HepG2 (cell line): ENCODE data around the gene F7. TPM values are rescaled to one million over a fixed set of nuclear protein-coding genes. Genes with fewer than 3 reads are reported as not detected.

ENCODE experiments used
- ATAC-seq: fragments of 200-7000 bp; cut with Tn5 transposase; 3 replicates; pipeline ENCODE4 v1.9.1; 2020; ENCODE audit warnings: mild to moderate bottlenecking, moderate library complexity
- BruUV-seq: library from RNA; stranded (reverse); fragments of 400-500 nt; replicated peaks from 2 replicates; lab custom pipeline; 2021; lab: Mats Ljungman, UMichigan
- CTCF ChIA-PET: fragments of 300-600 bp; formaldehyde crosslinking; extraction: SDS; loops from one replicate; lab custom pipeline; 2021; ENCODE audit warnings: low total read pairs, inconsistent platforms, low intra/inter-chr PET ratio; lab: Yijun Ruan, JAX
- POLR2A ChIA-PET: fragments of 350-600 bp; sonication (Branson Sonifier 250); formaldehyde crosslinking; loops from one replicate; lab custom pipeline; 2020; ENCODE audit warnings: antibody characterized with exemption, inconsistent platforms; lab: Yijun Ruan, JAX
- DNase-seq: peaks from one replicate; pipeline ENCODE4 v3.0.0-alpha.2; 2015; ENCODE audit warnings: low spot score
- FAIRE-seq: peaks from 3 replicates; lab custom pipeline; 2011; peaks lifted over from hg19 to GRCh38; lab: Jason Lieb, UNC
- H2AFZ ChIP-seq: one replicate; pipeline ENCODE4 v1.6.1; 2011; ENCODE audit warnings: low read length, inconsistent platforms
- H3K27ac ChIP-seq: fragments of 300-600 bp; 3 replicates; pipeline ENCODE4 v1.8.0; 2011; ENCODE audit warnings: mixed run types, mild to moderate bottlenecking, mixed read lengths, low read length, inconsistent platforms; ENCODE audit not compliant: insufficient read depth; ENCODE audit errors: extremely low read length
- H3K27me3 ChIP-seq, 2 experiments: fragments of 200-600 bp in 1 of 2; 2 replicates in 1 of 2; 3 replicates in 1 of 2; pipeline versions ENCODE4 v1.6.0 to v1.8.0; 2011; ENCODE audit warnings: low read length in 2 of 2, mild to moderate bottlenecking in 2 of 2, moderate library complexity in 2 of 2, inconsistent platforms in 1 of 2; ENCODE audit not compliant: insufficient read depth in 2 of 2, control insufficient read depth in 1 of 2
- H3K36me3 ChIP-seq, 2 experiments: fragments of 200-600 bp in 1 of 2; replicated peaks in 1 of 2; 2 replicates in 1 of 2; 3 replicates in 1 of 2; pipeline versions ENCODE4 v1.5.1 to v1.8.0; 2011; ENCODE audit warnings: low read length in 2 of 2, inconsistent platforms in 1 of 2; ENCODE audit not compliant: insufficient read depth in 2 of 2, control insufficient read depth in 1 of 2
- H3K4me1 ChIP-seq: 2 replicates; pipeline ENCODE4 v1.5.1; 2012; ENCODE audit warnings: low read length, inconsistent platforms; ENCODE audit not compliant: insufficient read depth
- H3K4me2 ChIP-seq: 2 replicates; pipeline ENCODE4 v1.6.0; 2011; ENCODE audit warnings: low read depth, low read length, inconsistent platforms
- H3K4me3 ChIP-seq, 3 experiments: fragments of 200-600 bp in 1 of 3; sonication (generic), shearing (Covaris generic) in 1 of 3; replicated peaks in 1 of 3; 2 replicates each; pipeline ENCODE4 v1.5.1; 2011 to 2016; ENCODE audit warnings: low read length in 3 of 3, inconsistent platforms in 2 of 3, low read depth in 2 of 3, mild to moderate bottlenecking in 2 of 3, control low read depth in 1 of 3, mixed read lengths in 1 of 3; ENCODE audit not compliant: insufficient read depth in 1 of 3
- H3K79me2 ChIP-seq: one replicate; pipeline ENCODE4 v1.6.1; 2011; ENCODE audit warnings: low read length, inconsistent platforms; ENCODE audit not compliant: insufficient read depth
- H3K9ac ChIP-seq: 2 replicates; pipeline ENCODE4 v1.6.0; 2011; ENCODE audit warnings: mild to moderate bottlenecking, low read depth, low read length, inconsistent platforms; ENCODE audit not compliant: insufficient read depth
- H3K9me3 ChIP-seq: 2 replicates; pipeline ENCODE4 v1.5.1; 2012; ENCODE audit warnings: mild to moderate bottlenecking, low read length
- H4K20me1 ChIP-seq: 2 replicates; pipeline ENCODE4 v1.6.0; 2011; ENCODE audit warnings: inconsistent platforms, mild to moderate bottlenecking, low read length, moderate library complexity; ENCODE audit not compliant: insufficient read depth
- BHLHE40 ChIP-seq: IDR thresholded peaks from 2 replicates; pipeline ENCODE4 v1.6.1; 2011; ENCODE audit warnings: low read length, improper control_type of control experiment
- CENPT ChIP-seq: sonication (generic); formaldehyde crosslinking; IDR thresholded peaks from 2 replicates; pipeline ENCODE4 v1.8.0; 2022; ENCODE audit warnings: low read depth, mild to moderate bottlenecking, moderate library complexity, missing genetic modification reagents
- ESRRA ChIP-seq: sonication (generic); formaldehyde crosslinking; IDR thresholded peaks from 2 replicates; pipeline ENCODE4 v1.5.1; 2020; ENCODE audit warnings: mild to moderate bottlenecking, low read depth, missing genetic modification reagents
- GATAD1 ChIP-seq: IDR thresholded peaks from 2 replicates; pipeline ENCODE4 v1.6.1; 2016; ENCODE audit warnings: missing genetic modification reagents, missing compliant biosample characterization
- GZF1 ChIP-seq: sonication (generic); formaldehyde crosslinking; IDR thresholded peaks from 2 replicates; pipeline ENCODE4 v1.5.1; 2020; ENCODE audit warnings: mild to moderate bottlenecking, missing genetic modification reagents
- HIVEP1 ChIP-seq: sonication (generic); formaldehyde crosslinking; IDR thresholded peaks from 2 replicates; pipeline ENCODE4 v1.4.0; 2020; ENCODE audit warnings: mild to moderate bottlenecking, missing genetic modification reagents
- KAT7 ChIP-seq: IDR thresholded peaks from 2 replicates; pipeline ENCODE4 v1.6.1; 2018; ENCODE audit warnings: borderline replicate concordance, missing compliant biosample characterization
- MAX ChIP-seq: IDR thresholded peaks from 2 replicates; pipeline ENCODE4 v1.6.1; 2012; ENCODE audit warnings: inconsistent platforms
- MLXIP ChIP-seq: sonication (generic); formaldehyde crosslinking; IDR thresholded peaks from 2 replicates; pipeline ENCODE4 v1.9.0; 2021; ENCODE audit warnings: missing genetic modification reagents, borderline replicate concordance
- NKX3-1 ChIP-seq: sonication (generic); formaldehyde crosslinking; IDR thresholded peaks from 2 replicates; pipeline ENCODE4 v1.5.0; 2020; ENCODE audit warnings: missing genetic modification reagents
- PHB2 ChIP-seq: fragments of 450-650 bp; IDR thresholded peaks from 2 replicates; pipeline ENCODE4 v1.6.1; 2018; ENCODE audit not compliant: partially characterized antibody
- REPIN1 ChIP-seq: sonication (generic); formaldehyde crosslinking; IDR thresholded peaks from 2 replicates; pipeline ENCODE4 v1.8.0; 2022; ENCODE audit warnings: missing genetic modification reagents, low read depth, mild to moderate bottlenecking, borderline replicate concordance
- TMF1 ChIP-seq: sonication (generic); formaldehyde crosslinking; IDR thresholded peaks from 2 replicates; pipeline ENCODE4 v1.8.1; 2022; ENCODE audit warnings: low read depth, missing genetic modification reagents
- ZNF225 ChIP-seq: sonication (generic); formaldehyde crosslinking; IDR thresholded peaks from 2 replicates; pipeline ENCODE4 v1.4.0; 2020; ENCODE audit warnings: mild to moderate bottlenecking, missing genetic modification reagents
- ZNF296 ChIP-seq: sonication (generic); formaldehyde crosslinking; conservative IDR thresholded peaks from 2 replicates; pipeline ENCODE4 v1.5.0; 2020; ENCODE audit warnings: mild to moderate bottlenecking, missing genetic modification reagents
- ZNF609 ChIP-seq: sonication (generic); formaldehyde crosslinking; IDR thresholded peaks from 2 replicates; pipeline ENCODE4 v1.4.0; 2020; ENCODE audit warnings: mild to moderate bottlenecking, missing genetic modification reagents, borderline replicate concordance
- ZNF75D ChIP-seq: sonication (generic); formaldehyde crosslinking; IDR thresholded peaks from 2 replicates; pipeline ENCODE4 v1.8.1; 2023; ENCODE audit warnings: missing genetic modification reagents, mild to moderate bottlenecking, borderline replicate concordance
- WGBS: methylation state at CpG from one replicate; pipeline ENCODE4 v1.1.6; 2017; ENCODE audit warnings: low lambda C conversion rate; 5-methylcytosine and 5-hydroxymethylcytosine counted together
- in situ Hi-C: cut with HindIII; loops from 2 replicates; pipeline ENCODE4 v1.10.0; 2017; ENCODE audit warnings: low pct_unique_long_range_greater_than_20kb; ENCODE audit not compliant: extremely low pct_ligation_motif_present
- intact Hi-C: fragments of 100-400 bp; cut with micrococcal nuclease; formaldehyde crosslinking; loops from one replicate; pipeline ENCODE4 v1.10.0; 2022; ENCODE audit not compliant: unreplicated experiment
- polyA plus RNA-seq, 8 experiments: library from polyadenylated mRNA; depleted of rRNA in 3 of 8; stranded (reverse) in 7 of 8; unstranded in 1 of 8; fragments of >200 nt; fragmentation: Illumina TruSeq in 4 of 8; extraction: Trizol in 4 of 8; gene quantifications; 2 replicates each; pipeline versions ENCODE4 v1.2.1 to v1.2.3, GENCODE V29; 2011 to 2016; ENCODE audit warnings: low read depth in 4 of 8, missing spikeins in 1 of 8, mixed read lengths in 1 of 8; ENCODE audit not compliant: insufficient read depth in 1 of 8
- total RNA-seq, 5 experiments: library from RNA; depleted of rRNA; stranded (reverse); fragments of >200 nt; fragmentation: Illumina TruSeq; extraction: Trizol; gene quantifications; 2 replicates each; pipeline ENCODE4 v1.2.3, GENCODE V29; 2016; ENCODE audit warnings: low read depth in 1 of 5

The F7 gene
- total and polyA plus RNA-seq, 2 of the 13 experiments (the other 11 are each of a cell fraction or from before 2014, with no cell fraction given), result 12.6 to 26.5 TPM

- 97% methylated on average over 28 of the region's 34 CpGs for WGBS
- TF ChIP-seq BHLHE40 (no peak), MLXIP (CRISPR knock-in tag) (no peak), CENPT (CRISPR knock-in tag) (no peak), ZNF75D (no peak), GATAD1 (CRISPR knock-in tag) (no peak), TMF1 (no peak), ESRRA (CRISPR knock-in tag) (no peak), MAX (no peak), ZNF296 (CRISPR knock-in tag) (no peak), KAT7 (CRISPR knock-in tag) (no peak), ZNF225 (no peak), PHB2 (no peak), HIVEP1 (CRISPR knock-in tag) (no peak), NKX3-1 (no peak), ZNF609 (CRISPR knock-in tag) (no peak), GZF1 (no peak), REPIN1 (CRISPR knock-in tag) (no peak)
Measured at GRCh38 chr13:113060557-113061270, 44.9 kb upstream of the F7 start.

More at GRCh38 chr13:113060557-113061270, 44.9 kb upstream of the F7 start:
- no TSS peak for BruUV-seq
- H3K79me2 ChIP-seq, result no peaks in the 10 kb centered on the region
- no peaks in the 10 kb centered on the region for H3K27me3 ChIP-seq
- H4K20me1 ChIP-seq, result no peaks in the 10 kb centered on the region
- H3K27ac ChIP-seq, result no peak overlapping the region
- no peak overlapping the region for H3K9ac ChIP-seq
- H3K4me1 ChIP-seq, result no peaks in the 10 kb centered on the region
- H3K4me3 ChIP-seq, result no peak overlapping the region
- no peak for DNase-seq
- no peak for FAIRE-seq
- H3K4me2 ChIP-seq, result no peak overlapping the region
- in situ Hi-C loops, result no loop called here
- no peak overlapping the region for H2AFZ ChIP-seq
- ChIA-PET CTCF (no interaction called here), POLR2A (interaction anchor here (1.3 kb wide), 1 partner anchor 62 kb away, joined by 3 read pairs; the partner anchor contains the start of gene F10)
- H3K36me3 ChIP-seq, result peaks cover 12 to 17% of the 10 kb centered on the region in 2 experiments; a peak in 3 of 5 replicates
- no peak for ATAC-seq
- H3K9me3 ChIP-seq, result no peaks in the 10 kb centered on the region
- intact Hi-C loops, result no loop called here
